ENCODE results near the gene RBSN.
A peak's percentile ranks its signal among the peaks of the same experiment; 100 is the strongest.

Gene RBSN

DNA sequence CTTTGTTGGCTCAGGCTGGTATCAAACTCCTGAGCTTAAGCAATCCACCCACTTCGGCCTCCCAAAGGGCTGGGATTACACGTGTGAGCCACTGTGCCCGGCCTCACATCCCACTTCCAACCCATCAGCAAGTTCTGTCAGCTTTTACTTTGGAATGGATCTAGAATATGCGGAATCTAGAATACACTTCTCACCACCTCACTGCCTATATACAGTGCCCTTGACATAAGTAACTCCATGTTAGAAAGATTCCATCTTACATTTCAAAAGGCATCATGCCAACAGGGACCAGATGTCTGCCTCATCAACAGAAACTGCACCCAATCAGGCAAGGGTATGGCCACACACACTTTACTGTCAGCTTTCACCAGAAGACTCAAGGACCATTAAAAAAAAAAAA lies 9.9 kb upstream of the RBSN start:
- Histone ChIP-seq H3K4me1 (ENCODE audit: control insufficient read depth in 1 of 2, insufficient read depth in 2 of 2, low read length in 2 of 2) (no peaks in the 10 kb centered on the region), H2BK5ac (ENCODE audit: low read depth, low read length, poor library complexity) (no peak overlapping the region), H3K9me3 (ENCODE audit: insufficient read depth, low read depth, low read length) (no peaks in the 10 kb centered on the region), H3K18ac (ENCODE audit: low read length) (no peak overlapping the region), H2AK5ac (ENCODE audit: low read length) (no peak overlapping the region), H3K23ac (ENCODE audit: low read length) (no peak overlapping the region), H3K4me2 (ENCODE audit: low read length) (no peak overlapping the region), H2AFZ (ENCODE audit: insufficient read depth, low read length, poor library complexity) (no peak overlapping the region), H3K79me1 (ENCODE audit: low read length) (no peaks in the 10 kb centered on the region), H3K79me2 (ENCODE audit: control insufficient read depth, insufficient read depth, low read length, poor library complexity) (no peaks in the 10 kb centered on the region), H3K4ac (ENCODE audit: low read depth, low read length) (no peak overlapping the region), H3K27me3 (ENCODE audit: insufficient read depth, low read length) (no peaks in the 10 kb centered on the region), H2BK12ac (ENCODE audit: low read length) (no peak overlapping the region), H3K27ac (ENCODE audit: low read depth, low read length) (no peak overlapping the region), H4K8ac (ENCODE audit: low read depth, low read length) (no peak overlapping the region), H3K14ac (ENCODE audit: low read length) (no peak overlapping the region), H3K4me3 (ENCODE audit: low read depth, low read length) (no peak overlapping the region), H3K9ac (ENCODE audit: low read length) (no peak overlapping the region), H4K12ac (ENCODE audit: low read depth, low read length) (no peak overlapping the region), H2BK120ac (ENCODE audit: insufficient read depth, low read length, poor library complexity) (no peak overlapping the region), H3K36me3 (ENCODE audit: control insufficient read depth in 1 of 2, insufficient read depth in 2 of 2, low read length in 2 of 2) (no peaks in the 10 kb centered on the region), H4K91ac (ENCODE audit: low read depth, low read length) (no peak overlapping the region)
- DNase-seq: no peak
- no CpG with 5 or more reads among the region's 4 CpGs for WGBS (ENCODE audit: extremely low coverage, insufficient coverage, insufficient read length)

DNA sequence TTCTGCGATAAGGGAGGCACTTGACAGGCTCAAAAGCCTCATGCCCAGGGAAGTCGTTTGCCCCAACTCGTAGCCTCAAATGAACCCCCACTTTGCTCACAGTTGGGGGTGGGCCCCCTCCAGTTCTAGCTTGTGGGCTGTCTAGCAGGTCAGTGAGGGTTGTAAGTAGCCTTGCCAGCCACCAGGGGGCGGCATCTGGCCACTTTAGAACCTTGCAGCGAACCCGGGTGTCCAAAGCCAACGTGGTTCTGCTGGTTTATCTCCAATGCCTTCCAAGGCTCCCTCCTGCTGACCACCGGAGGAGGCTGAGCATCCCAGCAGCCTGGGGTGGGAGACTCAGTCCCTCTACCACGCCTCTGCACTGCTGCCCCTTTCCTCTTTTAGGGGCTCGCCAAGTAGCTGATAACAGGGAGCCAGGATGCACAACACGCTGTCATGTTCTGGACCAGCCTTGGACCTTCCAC lies 9.2 kb upstream of the RBSN start:
- no peak overlapping the region for H3K4ac ChIP-seq (ENCODE audit: low read depth, low read length)
- H3K4me3 ChIP-seq (ENCODE audit: low read depth, low read length): no peak overlapping the region
- no peaks in the 10 kb centered on the region for H3K4me1 ChIP-seq (ENCODE audit: control insufficient read depth in 1 of 2, insufficient read depth in 2 of 2, low read length in 2 of 2)
- H2AK5ac ChIP-seq (ENCODE audit: low read length): no peak overlapping the region
- WGBS (ENCODE audit: extremely low coverage, insufficient coverage, insufficient read length): no CpG with 5 or more reads among the region's 11 CpGs
- H2BK12ac ChIP-seq (ENCODE audit: low read length): no peak overlapping the region
- no peak overlapping the region for H3K14ac ChIP-seq (ENCODE audit: low read length)
- H2BK120ac ChIP-seq (ENCODE audit: insufficient read depth, low read length, poor library complexity): no peak overlapping the region
- peak; percentile 47 to 85 for DNase-seq
- H3K36me3 ChIP-seq (ENCODE audit: control insufficient read depth in 1 of 2, insufficient read depth in 2 of 2, low read length in 2 of 2): no peaks in the 10 kb centered on the region
- no peaks in the 10 kb centered on the region for H3K79me1 ChIP-seq (ENCODE audit: low read length)
- H4K8ac ChIP-seq (ENCODE audit: low read depth, low read length): no peak overlapping the region
- H4K91ac ChIP-seq (ENCODE audit: low read depth, low read length): no peak overlapping the region
- no peak overlapping the region for H3K9ac ChIP-seq (ENCODE audit: low read length)
- H3K4me2 ChIP-seq (ENCODE audit: low read length): no peak overlapping the region
- no peaks in the 10 kb centered on the region for H3K27me3 ChIP-seq (ENCODE audit: insufficient read depth, low read length)
- no peak overlapping the region for H3K23ac ChIP-seq (ENCODE audit: low read length)
- no peak overlapping the region for H4K12ac ChIP-seq (ENCODE audit: low read depth, low read length)
- no peak overlapping the region for H3K27ac ChIP-seq (ENCODE audit: low read depth, low read length)
- no peak overlapping the region for H3K18ac ChIP-seq (ENCODE audit: low read length)
- no peak overlapping the region for H2AFZ ChIP-seq (ENCODE audit: insufficient read depth, low read length, poor library complexity)
- no peaks in the 10 kb centered on the region for H3K9me3 ChIP-seq (ENCODE audit: insufficient read depth, low read depth, low read length)
- no peak overlapping the region for H2BK5ac ChIP-seq (ENCODE audit: low read depth, low read length, poor library complexity)
- H3K79me2 ChIP-seq (ENCODE audit: control insufficient read depth, insufficient read depth, low read length, poor library complexity): no peaks in the 10 kb centered on the region

- Histone ChIP-seq H3K4me2 (ENCODE audit: low read length) (no peak overlapping the region), H3K23ac (ENCODE audit: low read length) (no peak overlapping the region), H4K12ac (ENCODE audit: low read depth, low read length) (no peak overlapping the region), H3K4me3 (ENCODE audit: low read depth, low read length) (no peak overlapping the region), H3K4ac (ENCODE audit: low read depth, low read length) (no peak overlapping the region), H3K36me3 (ENCODE audit: control insufficient read depth in 1 of 2, insufficient read depth in 2 of 2, low read length in 2 of 2) (no peaks in the 10 kb centered on the region), H2AFZ (ENCODE audit: insufficient read depth, low read length, poor library complexity) (no peak overlapping the region), H2BK12ac (ENCODE audit: low read length) (no peak overlapping the region), H4K8ac (ENCODE audit: low read depth, low read length) (no peak overlapping the region), H4K91ac (ENCODE audit: low read depth, low read length) (no peak overlapping the region), H3K9me3 (ENCODE audit: insufficient read depth, low read depth, low read length) (no peaks in the 10 kb centered on the region), H3K27ac (ENCODE audit: low read depth, low read length) (no peak overlapping the region), H3K79me2 (ENCODE audit: control insufficient read depth, insufficient read depth, low read length, poor library complexity) (no peaks in the 10 kb centered on the region), H3K27me3 (ENCODE audit: insufficient read depth, low read length) (no peaks in the 10 kb centered on the region), H3K9ac (ENCODE audit: low read length) (no peak overlapping the region), H2BK5ac (ENCODE audit: low read depth, low read length, poor library complexity) (no peak overlapping the region), H2BK120ac (ENCODE audit: insufficient read depth, low read length, poor library complexity) (no peak overlapping the region), H3K14ac (ENCODE audit: low read length) (no peak overlapping the region), H3K4me1 (ENCODE audit: control insufficient read depth in 1 of 2, insufficient read depth in 2 of 2, low read length in 2 of 2) (no peaks in the 10 kb centered on the region), H2AK5ac (ENCODE audit: low read length) (no peak overlapping the region), H3K79me1 (ENCODE audit: low read length) (no peaks in the 10 kb centered on the region), H3K18ac (ENCODE audit: low read length) (no peak overlapping the region)
- DNase-seq: no peak
- no CpG with 5 or more reads among the region's 16 CpGs for WGBS (ENCODE audit: extremely low coverage, insufficient coverage, insufficient read length)
Measured at GRCh38 chr3:15107075-15107947, 8.4 kb upstream of the RBSN start.

DNA sequence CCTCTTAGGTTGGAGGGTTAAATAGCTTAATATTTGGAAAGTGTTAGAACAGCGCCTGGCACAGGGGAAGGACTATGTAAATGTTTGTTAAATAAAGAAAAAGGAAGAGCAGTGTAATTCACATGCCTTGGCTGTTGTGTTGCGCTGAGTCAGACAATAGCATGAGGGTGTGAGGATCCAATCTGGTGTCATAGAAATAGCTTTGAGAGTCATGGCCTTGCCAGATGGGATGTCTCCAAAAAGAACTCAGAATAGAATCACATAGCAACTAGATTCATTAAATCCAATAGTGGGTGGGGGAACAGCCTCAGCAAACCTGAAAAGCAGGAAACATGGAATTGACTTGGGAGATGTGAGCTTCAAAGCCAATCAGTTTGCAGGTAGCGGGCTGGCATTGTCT lies 3.9 kb upstream of the RBSN start:
- Histone ChIP-seq H4K8ac (ENCODE audit: low read depth, low read length) (no peak overlapping the region), H2BK5ac (ENCODE audit: low read depth, low read length, poor library complexity) (no peak overlapping the region), H2AFZ (ENCODE audit: insufficient read depth, low read length, poor library complexity) (no peak overlapping the region), H3K27ac (ENCODE audit: low read depth, low read length) (no peak overlapping the region), H3K9me3 (ENCODE audit: insufficient read depth, low read depth, low read length) (no peaks in the 10 kb centered on the region), H3K36me3 (ENCODE audit: control insufficient read depth in 1 of 2, insufficient read depth in 2 of 2, low read length in 2 of 2) (no peaks in the 10 kb centered on the region), H2BK120ac (ENCODE audit: insufficient read depth, low read length, poor library complexity) (no peak overlapping the region), H4K12ac (ENCODE audit: low read depth, low read length) (no peak overlapping the region), H3K27me3 (ENCODE audit: insufficient read depth, low read length) (no peaks in the 10 kb centered on the region), H3K4me1 (ENCODE audit: control insufficient read depth in 1 of 2, insufficient read depth in 2 of 2, low read length in 2 of 2) (peaks cover 7 to 8% of the 10 kb centered on the region in 2 experiments), H2BK12ac (ENCODE audit: low read length) (no peak overlapping the region), H3K4me2 (ENCODE audit: low read length) (no peak overlapping the region), H2AK5ac (ENCODE audit: low read length) (no peak overlapping the region), H3K4me3 (ENCODE audit: low read depth, low read length) (no peak overlapping the region), H3K79me2 (ENCODE audit: control insufficient read depth, insufficient read depth, low read length, poor library complexity) (peaks cover 4% of the 10 kb centered on the region), H3K18ac (ENCODE audit: low read length) (no peak overlapping the region), H3K14ac (ENCODE audit: low read length) (no peak overlapping the region), H3K4ac (ENCODE audit: low read depth, low read length) (no peak overlapping the region), H3K23ac (ENCODE audit: low read length) (no peak overlapping the region), H3K9ac (ENCODE audit: low read length) (no peak overlapping the region), H4K91ac (ENCODE audit: low read depth, low read length) (no peak overlapping the region), H3K79me1 (ENCODE audit: low read length) (peaks cover 8% of the 10 kb centered on the region)
- WGBS (ENCODE audit: extremely low coverage, insufficient coverage, insufficient read length): no CpG with 5 or more reads among the region's 3 CpGs
- no peak for DNase-seq

Measured in trophoblast cell (in vitro differentiated cells and primary cell).